Epithelial cell of proximal tubule (primary cell): ENCODE measurements around the gene LIMK2. TPM values are rescaled to one million over a fixed set of nuclear protein-coding genes. Genes with fewer than 3 reads are reported as not detected.
"Not testable (repeated sequence)": the region's sequence is repeated elsewhere in the genome, so short reads cannot be mapped to it uniquely, and the experiment has no call there.

Experiments used
- DNase-seq: peaks from one replicate; pipeline ENCODE4 v3.0.0-alpha.2; 2011; ENCODE audit warnings: low read depth
- H3K4me3 ChIP-seq: 2 replicates; pipeline ENCODE4 v1.5.1; 2011; ENCODE audit warnings: low read depth, mild to moderate bottlenecking, low read length
- CTCF ChIP-seq: conservative IDR thresholded peaks from 2 replicates; pipeline ENCODE4 v1.5.1; 2012; ENCODE audit warnings: low read depth, mild to moderate bottlenecking, low read length
- total RNA-seq: library from RNA; depleted of rRNA; stranded (reverse); fragments of >200 nt; gene quantifications from 2 replicates; pipeline ENCODE4 v1.2.3, GENCODE V29; 2015

The LIMK2 gene
- total RNA-seq, 1 donor from 2014 or later, result 26.5 TPM

GRCh38 chr22:31221084-31221483, 9.0 kb downstream of the LIMK2 start:
- no peak for DNase-seq
- H3K4me3 ChIP-seq, result no peak overlapping the region
- TF ChIP-seq CTCF, result no peak

- no peak overlapping the region for H3K4me3 ChIP-seq
- TF ChIP-seq CTCF, result no peak
- DNase-seq, result no peak
Measured at GRCh38 chr22:31222736-31223135, 10.6 kb downstream of the LIMK2 start.

GRCh38 chr22:31223786-31224191, 11.7 kb downstream of the LIMK2 start:
- DNase-seq, result no peak
- TF ChIP-seq CTCF, result no peak
- H3K4me3 ChIP-seq, result no peak overlapping the region

GRCh38 chr22:31224691-31225090, 12.6 kb downstream of the LIMK2 start:
- not testable (repeated sequence) for DNase-seq, H3K4me3 ChIP-seq

GRCh38 chr22:31227186-31227585, 15.1 kb downstream of the LIMK2 start:
- no peak for DNase-seq

GRCh38 chr22:31229402-31230079, 17.4 kb downstream of the LIMK2 start:
- H3K4me3 ChIP-seq, result no peak overlapping the region
- TF ChIP-seq CTCF, result no peak
- no peak for DNase-seq

More at GRCh38 chr22:31227186-31227585, 15.1 kb downstream of the LIMK2 start:
- H3K4me3 ChIP-seq, result no peak overlapping the region
- TF ChIP-seq CTCF, result no peak

- no peak for DNase-seq
- no peak overlapping the region for H3K4me3 ChIP-seq
- TF ChIP-seq CTCF, result no peak
Measured at GRCh38 chr22:31230155-31230870, 18.2 kb downstream of the LIMK2 start.
